ENCODE measurements around the gene COL15A1.

Gene COL15A1

DNA sequence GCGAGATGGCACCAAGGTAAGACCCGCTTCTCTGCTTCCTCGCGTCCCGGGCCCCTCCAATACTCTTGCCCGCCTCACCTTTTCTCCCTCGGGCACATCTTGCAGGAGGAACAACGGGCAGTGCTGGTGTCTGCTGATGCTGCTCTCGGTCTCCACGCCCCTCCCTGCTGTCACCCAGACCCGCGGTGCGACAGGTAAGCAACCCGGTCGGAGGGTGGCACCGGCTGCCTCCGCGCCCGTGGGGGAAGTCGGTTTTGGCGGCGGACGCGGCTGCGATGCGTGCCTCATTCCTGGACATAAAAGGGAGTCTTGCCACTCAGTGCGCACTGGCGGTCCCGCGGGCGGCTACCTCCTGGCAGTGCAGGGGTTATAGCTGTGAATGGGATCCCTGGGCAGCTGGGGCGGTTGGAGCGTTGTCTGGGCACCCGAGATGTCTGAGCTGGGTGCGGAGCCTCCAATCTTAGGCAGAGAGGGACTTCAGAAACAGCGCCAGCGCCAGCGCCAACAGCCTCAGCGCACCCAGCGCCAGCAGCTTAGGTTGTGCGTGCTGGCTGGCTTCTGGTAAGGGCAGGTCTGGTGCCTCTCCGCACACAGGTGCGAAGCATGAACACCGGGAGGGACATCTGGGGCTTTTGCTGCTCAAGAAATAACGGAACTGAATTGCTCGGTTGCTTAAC lies 488 bp downstream of the COL15A1 start:
- no peak for DNase-seq (ENCODE audit: low spot score)
- no peaks in the 10 kb centered on the region for H3K36me3 Mint-ChIP-seq (ENCODE audit: low read depth)
- H3K4me3 Mint-ChIP-seq = peak overlapping the region; percentile 36
- H3K4me1 Mint-ChIP-seq (ENCODE audit: low read depth) = peaks cover 5% of the 10 kb centered on the region
- H3K27ac Mint-ChIP-seq = no peak overlapping the region
- H3K27me3 Mint-ChIP-seq (ENCODE audit: low read depth) = peaks cover 80% of the 10 kb centered on the region
- no peaks in the 10 kb centered on the region for H3K9me3 Mint-ChIP-seq

- Mint-ChIP-seq H3K4me1 (ENCODE audit: low read depth) (peaks cover 5% of the 10 kb centered on the region), H3K4me3 (no peak overlapping the region), H3K27me3 (ENCODE audit: low read depth) (peaks cover 76% of the 10 kb centered on the region), H3K27ac (no peak overlapping the region), H3K9me3 (no peaks in the 10 kb centered on the region), H3K36me3 (ENCODE audit: low read depth) (no peaks in the 10 kb centered on the region)
- DNase-seq (ENCODE audit: low spot score) = no peak
These were observed 997 bp downstream of the COL15A1 start for GRCh38 chr9:98944734-98945074.

GRCh38 chr9:98949565-98949964 lies 5.9 kb downstream of the COL15A1 start:
- H3K9me3 Mint-ChIP-seq = no peaks in the 10 kb centered on the region
- peaks cover 1% of the 10 kb centered on the region for H3K4me1 Mint-ChIP-seq (ENCODE audit: low read depth)
- no peak overlapping the region for H3K4me3 Mint-ChIP-seq
- DNase-seq (ENCODE audit: low spot score) = no peak
- peaks cover 46% of the 10 kb centered on the region for H3K27me3 Mint-ChIP-seq (ENCODE audit: low read depth)
- no peaks in the 10 kb centered on the region for H3K36me3 Mint-ChIP-seq (ENCODE audit: low read depth)
- H3K27ac Mint-ChIP-seq = no peak overlapping the region

- no peaks in the 10 kb centered on the region for H3K4me1 Mint-ChIP-seq (ENCODE audit: low read depth)
- DNase-seq (ENCODE audit: low spot score) = no peak
- no peaks in the 10 kb centered on the region for H3K36me3 Mint-ChIP-seq (ENCODE audit: low read depth)
- H3K9me3 Mint-ChIP-seq = no peaks in the 10 kb centered on the region
- H3K27ac Mint-ChIP-seq = no peak overlapping the region
- H3K27me3 Mint-ChIP-seq (ENCODE audit: low read depth) = peaks cover 39% of the 10 kb centered on the region
- no peak overlapping the region for H3K4me3 Mint-ChIP-seq
These were observed 6.6 kb downstream of the COL15A1 start for GRCh38 chr9:98950262-98950661.

DNA sequence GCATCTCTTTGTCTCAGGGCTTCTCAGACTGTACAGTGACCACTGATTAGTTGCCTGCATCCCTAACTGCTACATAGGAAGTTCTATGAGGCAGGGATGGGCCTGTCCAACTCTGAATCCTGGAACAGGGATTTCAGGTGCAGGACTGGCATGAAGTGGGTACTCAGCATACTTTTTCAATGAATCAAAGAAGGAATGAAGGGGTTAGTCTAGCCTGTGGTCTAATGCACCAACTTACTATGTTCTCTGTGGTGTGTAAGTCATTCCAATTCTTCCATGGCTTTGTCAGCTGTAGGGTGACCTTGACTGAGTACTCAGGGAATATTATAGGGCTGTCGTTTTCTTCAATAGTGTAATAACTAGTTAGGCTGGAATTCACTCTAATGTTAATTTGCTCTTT lies 8.3 kb downstream of the COL15A1 start:
- H3K4me3 Mint-ChIP-seq = no peak overlapping the region
- no peak for DNase-seq (ENCODE audit: low spot score)
- peaks cover 24% of the 10 kb centered on the region for H3K27me3 Mint-ChIP-seq (ENCODE audit: low read depth)
- H3K4me1 Mint-ChIP-seq (ENCODE audit: low read depth) = no peaks in the 10 kb centered on the region
- no peaks in the 10 kb centered on the region for H3K36me3 Mint-ChIP-seq (ENCODE audit: low read depth)
- no peaks in the 10 kb centered on the region for H3K9me3 Mint-ChIP-seq
- no peak overlapping the region for H3K27ac Mint-ChIP-seq

DNA sequence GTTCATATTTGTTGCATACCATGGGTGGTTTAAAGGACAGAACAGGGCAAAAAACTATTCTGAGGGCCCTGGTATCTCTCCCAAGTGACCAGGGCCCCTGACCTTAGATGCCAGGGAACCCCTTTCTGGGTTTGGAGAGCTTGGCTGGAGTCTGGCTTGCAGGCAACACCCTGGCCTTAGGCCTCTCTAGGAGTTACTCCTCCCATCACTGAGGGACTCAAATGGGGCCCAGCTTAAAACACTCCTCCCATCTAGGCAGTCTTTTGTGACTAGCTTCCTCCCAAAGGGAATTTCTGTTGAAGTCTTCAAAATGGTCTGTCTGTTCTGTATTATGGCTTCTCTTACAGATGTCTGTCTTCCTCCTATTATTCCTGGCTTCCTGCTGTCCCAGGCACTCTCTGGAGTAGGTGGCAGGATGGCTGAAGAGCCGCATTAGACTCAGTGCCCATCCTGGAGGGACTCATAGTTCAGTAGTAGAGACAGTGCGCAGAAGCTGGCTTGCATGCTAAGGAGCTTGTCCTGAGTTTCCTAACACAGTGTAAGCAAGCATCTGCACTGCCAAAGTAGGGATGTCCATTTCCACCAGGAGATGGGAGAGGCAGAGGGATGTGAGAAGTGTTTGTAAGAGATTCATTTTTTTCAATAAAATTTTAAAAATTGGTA lies 10.0 kb downstream of the COL15A1 start:
- Mint-ChIP-seq H3K36me3 (ENCODE audit: low read depth) (no peaks in the 10 kb centered on the region), H3K4me3 (no peak overlapping the region), H3K27ac (no peak overlapping the region), H3K9me3 (no peaks in the 10 kb centered on the region), H3K27me3 (ENCODE audit: low read depth) (peaks cover 19% of the 10 kb centered on the region), H3K4me1 (ENCODE audit: low read depth) (no peaks in the 10 kb centered on the region)
- no peak for DNase-seq (ENCODE audit: low spot score)

DNA sequence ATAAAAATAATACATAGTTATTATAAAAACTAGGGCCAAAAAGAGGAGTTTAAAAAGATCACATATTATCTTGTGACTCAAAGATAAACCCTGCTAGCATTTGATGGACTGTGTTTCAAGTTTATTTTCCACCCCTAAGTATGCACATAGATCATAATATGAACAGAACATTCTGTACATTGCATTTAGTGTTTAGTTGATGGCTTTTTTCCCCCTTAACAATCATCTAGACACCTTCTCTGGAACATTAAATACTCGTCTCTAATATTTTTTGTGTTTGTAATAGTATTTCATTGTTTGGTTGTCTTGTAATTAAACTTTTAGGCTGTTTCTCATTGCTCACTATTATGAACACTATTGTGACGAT lies 10.5 kb downstream of the COL15A1 start:
- Mint-ChIP-seq H3K4me3 (no peak overlapping the region), H3K9me3 (no peaks in the 10 kb centered on the region), H3K27me3 (ENCODE audit: low read depth) (peaks cover 18% of the 10 kb centered on the region), H3K4me1 (ENCODE audit: low read depth) (no peaks in the 10 kb centered on the region), H3K36me3 (ENCODE audit: low read depth) (no peaks in the 10 kb centered on the region), H3K27ac (no peak overlapping the region)
- no peak for DNase-seq (ENCODE audit: low spot score)

DNA sequence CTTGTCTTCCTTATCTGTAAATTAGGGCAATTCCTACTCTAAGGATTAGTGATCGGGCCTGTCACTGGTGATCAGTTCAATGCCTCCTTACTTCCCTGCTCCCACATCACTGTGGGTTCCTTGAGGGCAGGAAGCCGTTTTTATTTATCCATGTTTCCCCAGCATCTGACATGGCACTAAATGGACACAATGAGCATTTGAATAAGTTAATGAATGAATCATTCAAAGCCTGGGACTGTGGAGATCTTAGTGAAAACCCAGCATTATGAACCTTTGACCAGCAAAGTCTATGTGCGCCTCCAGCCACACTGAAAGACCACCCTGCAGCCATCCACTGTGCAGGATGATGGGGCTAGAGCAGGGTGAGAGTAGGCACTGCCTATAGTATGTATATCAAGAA lies 11.6 kb downstream of the COL15A1 start:
- Mint-ChIP-seq H3K9me3 (no peaks in the 10 kb centered on the region), H3K4me3 (no peak overlapping the region), H3K36me3 (ENCODE audit: low read depth) (no peaks in the 10 kb centered on the region), H3K27ac (no peak overlapping the region), H3K27me3 (ENCODE audit: low read depth) (peaks cover 17% of the 10 kb centered on the region), H3K4me1 (ENCODE audit: low read depth) (no peaks in the 10 kb centered on the region)
- no peak for DNase-seq (ENCODE audit: low spot score)

GRCh38 chr9:98957826-98958225 lies 14.1 kb downstream of the COL15A1 start:
- Mint-ChIP-seq H3K27ac (no peak overlapping the region), H3K36me3 (ENCODE audit: low read depth) (no peaks in the 10 kb centered on the region), H3K9me3 (no peaks in the 10 kb centered on the region), H3K4me3 (no peak overlapping the region), H3K27me3 (ENCODE audit: low read depth) (peaks cover 16% of the 10 kb centered on the region), H3K4me1 (ENCODE audit: low read depth) (no peaks in the 10 kb centered on the region)
- no peak for DNase-seq (ENCODE audit: low spot score)

DNA sequence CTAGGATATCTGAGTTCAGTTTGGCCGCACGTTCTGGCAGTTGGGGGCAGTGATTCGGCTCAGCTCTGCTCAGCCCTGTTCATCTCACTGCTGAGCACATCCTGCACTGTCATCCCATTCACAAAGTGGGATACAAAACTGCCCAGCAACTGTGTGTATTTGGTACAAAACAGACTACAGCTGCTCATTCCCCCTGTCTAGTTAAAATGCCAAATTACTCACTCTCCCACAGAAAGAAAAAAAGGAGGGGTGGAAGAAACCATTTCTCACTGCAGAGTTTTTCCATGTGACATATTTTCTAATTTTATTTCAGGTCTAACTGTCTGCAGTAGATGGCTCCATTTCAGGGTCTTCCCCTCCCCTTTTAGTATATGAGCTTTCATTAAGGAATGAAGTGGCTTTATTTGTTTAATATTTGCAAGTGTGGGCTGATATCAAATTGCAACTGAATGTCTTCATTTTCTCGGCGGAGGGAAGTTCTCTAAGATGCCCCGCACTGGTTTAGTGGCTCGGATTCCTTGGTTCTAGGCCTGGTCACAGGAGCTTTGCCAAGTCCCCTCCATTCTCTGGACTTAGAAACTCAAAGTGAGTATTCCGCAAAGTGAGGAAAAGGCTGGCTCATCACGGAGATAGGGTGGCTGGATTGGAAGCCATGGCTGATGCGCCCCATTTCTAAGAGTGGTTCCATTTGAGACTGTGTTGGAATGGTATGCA lies 14.7 kb downstream of the COL15A1 start:
- H3K4me1 Mint-ChIP-seq (ENCODE audit: low read depth) = no peaks in the 10 kb centered on the region
- no peak overlapping the region for H3K4me3 Mint-ChIP-seq
- H3K36me3 Mint-ChIP-seq (ENCODE audit: low read depth) = no peaks in the 10 kb centered on the region
- H3K27me3 Mint-ChIP-seq (ENCODE audit: low read depth) = peaks cover 13% of the 10 kb centered on the region
- H3K9me3 Mint-ChIP-seq = no peaks in the 10 kb centered on the region
- no peak for DNase-seq (ENCODE audit: low spot score)
- H3K27ac Mint-ChIP-seq = no peak overlapping the region

- Mint-ChIP-seq H3K9me3 (no peaks in the 10 kb centered on the region), H3K27me3 (ENCODE audit: low read depth) (peaks cover 10% of the 10 kb centered on the region), H3K4me1 (ENCODE audit: low read depth) (no peaks in the 10 kb centered on the region), H3K27ac (no peak overlapping the region), H3K4me3 (no peak overlapping the region), H3K36me3 (ENCODE audit: low read depth) (no peaks in the 10 kb centered on the region)
- no peak for DNase-seq (ENCODE audit: low spot score)
These were observed 16.7 kb downstream of the COL15A1 start for GRCh38 chr9:98960409-98960808.

DNA sequence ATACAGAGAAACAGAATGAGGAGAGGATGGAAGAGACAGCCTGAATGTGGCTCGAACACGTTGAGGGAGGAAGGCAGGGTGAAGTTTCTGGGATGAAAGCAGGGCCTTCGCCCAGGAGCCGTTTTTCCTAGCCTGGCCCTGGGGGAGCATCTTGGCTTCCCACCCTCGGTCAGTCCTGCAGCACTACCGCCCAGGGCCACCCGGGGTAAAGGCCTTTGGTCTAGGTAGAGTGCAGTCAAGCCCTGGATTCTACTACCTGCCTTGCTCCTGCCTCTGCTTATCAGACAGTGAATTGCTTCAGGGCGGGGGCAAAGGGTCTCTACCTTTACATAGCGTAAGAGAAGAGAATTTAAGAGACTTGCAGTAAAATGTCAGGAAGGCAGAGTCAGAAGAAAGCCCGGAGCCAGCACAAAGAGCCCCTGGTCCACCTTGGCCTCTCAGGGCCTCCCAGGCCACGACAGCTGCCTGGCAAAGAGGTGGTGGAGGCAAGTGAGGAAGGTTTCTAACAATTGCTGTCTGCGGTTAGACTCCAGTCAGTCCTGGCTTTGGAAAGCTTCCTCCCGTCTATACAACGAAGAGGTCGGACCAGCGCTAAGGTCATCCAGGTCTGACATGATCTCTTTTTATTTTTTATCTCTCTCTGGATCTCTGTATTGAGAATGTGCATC lies 17.9 kb downstream of the COL15A1 start:
- Mint-ChIP-seq H3K4me3 (no peak overlapping the region), H3K36me3 (ENCODE audit: low read depth) (no peaks in the 10 kb centered on the region), H3K27me3 (ENCODE audit: low read depth) (peaks cover 10% of the 10 kb centered on the region), H3K9me3 (no peaks in the 10 kb centered on the region), H3K4me1 (ENCODE audit: low read depth) (no peaks in the 10 kb centered on the region), H3K27ac (no peak overlapping the region)
- no peak for DNase-seq (ENCODE audit: low spot score)

- no peak for DNase-seq (ENCODE audit: low spot score)
- H3K9me3 Mint-ChIP-seq = no peaks in the 10 kb centered on the region
- H3K27ac Mint-ChIP-seq = no peak overlapping the region
- H3K36me3 Mint-ChIP-seq (ENCODE audit: low read depth) = no peaks in the 10 kb centered on the region
- H3K4me3 Mint-ChIP-seq = no peak overlapping the region
- no peaks in the 10 kb centered on the region for H3K4me1 Mint-ChIP-seq (ENCODE audit: low read depth)
- peaks cover 10% of the 10 kb centered on the region for H3K27me3 Mint-ChIP-seq (ENCODE audit: low read depth)
These were observed 18.5 kb downstream of the COL15A1 start for GRCh38 chr9:98962181-98962560.

DNA sequence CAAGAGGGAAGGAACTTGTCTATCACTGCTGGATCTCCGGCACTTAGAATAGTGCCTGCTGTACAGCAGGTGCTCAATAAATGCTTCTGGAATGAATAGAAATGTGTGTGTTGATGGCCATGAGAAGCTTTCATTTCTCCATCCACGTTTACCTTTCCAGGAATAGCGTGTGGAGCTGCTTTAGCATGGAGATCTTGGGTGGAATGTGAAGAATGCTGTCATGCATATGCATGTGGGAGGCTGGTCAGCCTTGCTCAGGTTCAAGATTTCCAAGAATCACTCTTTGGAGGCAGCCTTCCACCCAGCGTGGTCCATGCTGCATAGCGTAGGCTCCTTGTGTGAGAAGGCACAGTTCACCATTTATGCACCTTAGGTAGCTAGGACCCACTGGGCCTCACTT lies 19.2 kb downstream of the COL15A1 start:
- DNase-seq (ENCODE audit: low spot score) = no peak
- Mint-ChIP-seq H3K4me1 (ENCODE audit: low read depth) (no peaks in the 10 kb centered on the region), H3K36me3 (ENCODE audit: low read depth) (no peaks in the 10 kb centered on the region), H3K27ac (no peak overlapping the region), H3K4me3 (no peak overlapping the region), H3K27me3 (ENCODE audit: low read depth) (peaks cover 10% of the 10 kb centered on the region), H3K9me3 (no peaks in the 10 kb centered on the region)
